Hepatic stellate cell (primary cell): ENCODE measurements around the gene ADGRB2.
A peak's percentile ranks its signal among the peaks of the same experiment; 100 is the strongest.

Experiments
- DNase-seq: peaks from one replicate; pipeline ENCODE4 v3.0.0; 2011; ENCODE audit warnings: low spot score

The ADGRB2 gene

GRCh38 chr1:31762726-31763670, 1.1 kb downstream of the ADGRB2 start:
- peak; percentile 79 for DNase-seq

GRCh38 chr1:31762323-31762722, 1.8 kb downstream of the ADGRB2 start:
- no peak for DNase-seq

DNA sequence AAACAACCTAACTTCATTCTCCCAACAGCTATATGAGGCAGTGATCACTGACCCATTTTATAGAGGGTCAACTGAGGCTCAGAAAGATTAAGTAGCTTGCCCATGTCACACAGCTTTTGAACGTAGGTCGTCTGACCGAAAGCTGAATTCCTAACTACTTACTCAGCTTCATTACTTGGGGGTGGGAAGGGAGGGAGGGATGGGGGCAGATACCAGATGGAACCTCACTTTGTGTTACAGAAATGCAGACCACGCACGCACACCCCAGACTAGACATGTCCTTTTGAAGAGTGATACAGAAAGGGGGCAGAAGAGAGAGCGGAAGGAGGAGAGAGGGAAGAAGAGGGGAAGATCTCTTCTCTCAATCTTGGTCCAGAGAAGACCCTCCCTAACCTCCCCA, 2.3 kb downstream of the ADGRB2 start:
- peak; percentile 60 for DNase-seq

GRCh38 chr1:31760471-31761470, 3.4 kb downstream of the ADGRB2 start:
- peak; percentile 96 for DNase-seq

DNA sequence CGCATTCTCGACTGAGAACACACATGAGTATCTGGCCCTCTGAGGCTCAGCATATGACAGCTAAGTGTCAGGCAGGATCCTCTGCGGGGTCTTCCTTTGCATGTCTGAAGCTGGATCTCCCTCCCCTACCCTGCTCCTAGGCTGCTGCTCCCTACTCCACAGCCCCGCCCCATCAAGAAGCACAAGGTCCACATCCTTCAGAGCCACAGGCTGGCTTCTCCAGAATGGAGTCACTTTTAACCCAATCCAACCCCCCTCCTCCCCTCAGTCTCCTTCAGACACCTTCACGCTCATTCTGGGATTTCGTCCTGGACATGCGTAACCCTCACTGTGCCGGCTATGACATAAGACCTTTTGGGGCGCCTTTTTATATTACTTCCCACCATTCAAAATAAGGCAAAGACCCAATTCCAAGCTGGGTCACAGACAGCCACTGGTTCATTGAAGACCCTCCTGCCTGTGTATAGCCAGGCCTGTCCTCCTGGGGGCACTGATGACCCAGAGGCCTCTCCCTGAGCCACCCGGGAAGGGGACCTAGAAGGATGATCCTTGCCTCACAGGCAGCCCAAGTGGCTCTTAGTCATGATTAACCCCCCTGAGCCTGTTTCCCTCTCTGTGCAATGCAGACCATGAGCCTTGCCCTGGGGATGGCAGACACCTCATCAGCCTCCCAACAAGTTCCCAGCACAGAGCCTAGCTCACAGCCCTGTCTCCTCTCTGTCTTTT, 4.7 kb downstream of the ADGRB2 start:
- DNase-seq, result no peak

DNA sequence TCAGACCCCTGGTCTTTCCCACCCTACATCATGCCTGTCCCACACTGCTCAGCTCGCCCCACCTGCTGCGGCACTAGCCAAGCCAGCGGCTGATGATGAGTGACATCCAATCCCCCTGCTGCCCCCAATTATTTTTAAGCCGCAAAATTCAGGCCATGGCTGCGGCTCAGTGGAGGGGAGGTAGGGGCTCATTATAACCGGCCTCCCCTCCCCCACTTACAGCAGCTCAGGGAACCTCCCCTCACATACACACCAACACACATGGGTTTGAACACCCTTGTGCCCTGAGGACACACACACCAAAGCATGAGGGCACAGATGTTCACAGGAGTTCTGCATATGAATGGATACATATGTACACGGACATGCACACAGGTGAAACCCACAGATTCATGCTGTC, 5.3 kb downstream of the ADGRB2 start:
- DNase-seq, result no peak

- no peak for DNase-seq
These were observed 6.2 kb downstream of the ADGRB2 start for GRCh38 chr1:31757989-31758388.

- DNase-seq, result no peak
These were observed 6.9 kb downstream of the ADGRB2 start for GRCh38 chr1:31757204-31757679.

GRCh38 chr1:31756578-31756977, 7.6 kb downstream of the ADGRB2 start:
- DNase-seq, result no peak

- no peak for DNase-seq
These were observed 8.2 kb downstream of the ADGRB2 start for GRCh38 chr1:31755850-31756492.

GRCh38 chr1:31755197-31755611, 8.9 kb downstream of the ADGRB2 start:
- DNase-seq, result peak; percentile 78

DNA sequence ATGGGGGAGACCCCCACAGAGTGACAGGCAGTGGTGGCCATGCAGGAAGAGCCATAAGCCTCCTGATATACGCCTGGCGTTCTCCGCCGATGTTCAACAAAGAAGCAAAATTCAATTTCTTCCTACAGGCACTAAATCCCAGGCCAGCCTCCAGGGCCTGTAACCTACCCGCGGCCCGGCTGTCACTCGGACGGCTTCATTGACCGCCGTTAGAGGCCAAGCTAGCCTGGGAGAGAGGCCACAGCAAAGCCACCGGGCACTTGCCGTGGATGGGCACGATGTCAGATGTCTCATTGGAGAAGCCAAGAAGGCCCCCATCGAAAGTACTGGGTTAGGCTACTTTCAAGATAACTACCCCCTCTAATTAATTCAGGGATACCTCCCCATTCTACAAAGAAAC, 9.7 kb downstream of the ADGRB2 start:
- no peak for DNase-seq

DNA sequence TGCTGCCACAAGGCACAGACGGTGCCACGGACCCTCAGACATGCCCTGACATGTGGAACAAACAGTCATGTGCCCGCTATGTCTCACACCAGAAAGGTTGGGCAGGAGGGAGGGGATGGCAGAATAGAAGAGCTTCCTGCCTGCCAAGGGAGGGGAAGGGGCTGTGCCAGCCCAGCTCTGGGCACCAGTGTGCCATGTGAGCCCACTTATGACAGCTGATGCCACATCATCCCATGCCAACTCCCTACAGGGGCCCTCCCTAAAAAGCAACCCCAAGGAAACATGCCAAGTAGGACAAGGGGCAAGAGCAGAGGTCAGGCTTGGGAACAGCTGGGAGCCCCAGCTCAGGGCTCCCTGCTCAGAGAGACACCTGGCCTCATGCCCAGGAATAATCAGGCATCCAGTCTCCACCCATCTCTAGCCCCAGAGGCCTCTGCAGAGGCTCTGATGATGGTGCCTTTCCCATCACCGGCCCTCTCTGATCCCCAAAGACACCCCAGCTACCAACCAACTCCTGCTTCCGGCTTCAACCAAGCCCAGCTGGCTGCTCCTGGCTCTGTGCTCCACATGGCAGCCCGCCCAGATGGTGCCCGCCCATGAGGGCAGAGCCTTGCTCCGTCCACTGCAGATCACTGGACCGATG, 10.3 kb downstream of the ADGRB2 start:
- no peak for DNase-seq

DNA sequence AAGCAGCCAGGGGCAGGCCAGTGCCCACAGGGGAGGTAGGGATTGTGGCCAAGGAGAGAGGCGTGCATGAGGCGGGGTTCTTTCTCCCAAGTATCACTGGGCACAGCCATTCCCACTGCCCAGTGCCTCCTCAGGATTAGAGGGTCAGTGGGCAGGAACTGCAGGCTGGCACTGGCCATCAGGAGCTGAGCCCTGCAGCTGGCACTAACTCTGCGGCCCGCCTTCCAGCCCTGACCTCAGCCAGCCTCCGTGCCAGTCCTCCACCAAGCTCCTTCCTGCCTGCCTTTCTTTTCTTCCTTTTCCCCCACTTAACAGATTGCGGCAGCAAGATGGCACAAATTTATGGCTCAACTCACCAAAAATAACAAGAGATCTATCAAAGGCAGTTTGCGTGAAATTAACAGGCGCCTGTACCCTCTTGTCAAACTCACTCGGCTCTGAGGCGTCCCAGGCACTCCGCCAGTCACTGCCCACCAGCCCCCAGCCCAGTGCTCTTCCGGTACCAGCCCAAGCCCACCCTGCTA, 11.1 kb downstream of the ADGRB2 start:
- no peak for DNase-seq

- DNase-seq, result no peak
These were observed 11.9 kb downstream of the ADGRB2 start for GRCh38 chr1:31752258-31752657.

DNA sequence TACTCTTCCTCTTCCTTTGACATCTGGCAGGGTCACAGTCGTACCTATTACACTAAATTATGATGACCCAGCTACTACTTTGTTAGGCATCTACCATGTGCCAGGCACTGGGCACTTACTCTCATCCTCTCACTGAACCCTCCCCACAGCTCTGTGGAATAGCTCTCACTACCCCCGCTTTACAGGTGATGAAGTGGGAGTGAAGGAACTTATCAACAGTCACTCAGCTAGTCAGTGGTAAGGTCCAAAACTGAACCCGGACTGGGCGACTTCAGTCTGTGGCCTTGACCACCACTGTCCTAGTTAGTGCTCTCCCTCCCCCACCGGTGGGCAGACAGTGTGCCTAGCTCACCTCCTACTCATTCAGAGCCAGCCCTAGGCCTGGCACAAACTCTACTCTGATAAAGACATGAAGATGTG, 12.3 kb downstream of the ADGRB2 start:
- DNase-seq, result no peak

DNA sequence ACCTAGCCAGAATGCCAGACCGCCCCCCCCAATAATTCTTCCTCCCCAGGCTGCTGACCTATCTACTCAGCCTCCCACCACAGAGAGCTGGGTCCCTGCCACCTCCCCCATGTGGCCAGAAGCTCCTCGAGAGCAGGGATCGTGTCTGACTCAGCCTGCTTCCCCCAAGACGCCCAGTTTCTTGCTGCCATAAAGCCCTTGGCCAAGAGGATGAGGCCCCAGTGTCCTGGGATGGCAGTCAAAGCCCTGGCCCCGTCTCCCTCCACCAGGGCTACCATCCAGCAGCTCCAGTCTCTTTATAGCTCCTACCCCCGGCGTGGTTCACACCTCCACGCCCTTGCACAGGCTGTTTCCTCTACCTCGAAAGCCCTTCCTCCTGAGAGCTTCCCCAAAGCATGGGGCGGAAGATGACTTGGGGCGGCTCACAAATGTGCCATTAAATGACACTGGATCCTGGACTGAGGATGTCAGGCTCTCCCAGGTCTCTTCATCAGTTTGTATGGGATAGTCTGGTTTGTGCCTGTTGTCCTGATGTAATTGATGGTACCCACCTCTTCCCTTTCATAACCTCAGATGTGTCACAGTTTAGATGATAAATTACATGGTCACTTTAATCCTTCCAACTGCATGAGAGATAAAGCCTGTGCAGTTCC, 13.2 kb downstream of the ADGRB2 start:
- peak; percentile 50 for DNase-seq

DNA sequence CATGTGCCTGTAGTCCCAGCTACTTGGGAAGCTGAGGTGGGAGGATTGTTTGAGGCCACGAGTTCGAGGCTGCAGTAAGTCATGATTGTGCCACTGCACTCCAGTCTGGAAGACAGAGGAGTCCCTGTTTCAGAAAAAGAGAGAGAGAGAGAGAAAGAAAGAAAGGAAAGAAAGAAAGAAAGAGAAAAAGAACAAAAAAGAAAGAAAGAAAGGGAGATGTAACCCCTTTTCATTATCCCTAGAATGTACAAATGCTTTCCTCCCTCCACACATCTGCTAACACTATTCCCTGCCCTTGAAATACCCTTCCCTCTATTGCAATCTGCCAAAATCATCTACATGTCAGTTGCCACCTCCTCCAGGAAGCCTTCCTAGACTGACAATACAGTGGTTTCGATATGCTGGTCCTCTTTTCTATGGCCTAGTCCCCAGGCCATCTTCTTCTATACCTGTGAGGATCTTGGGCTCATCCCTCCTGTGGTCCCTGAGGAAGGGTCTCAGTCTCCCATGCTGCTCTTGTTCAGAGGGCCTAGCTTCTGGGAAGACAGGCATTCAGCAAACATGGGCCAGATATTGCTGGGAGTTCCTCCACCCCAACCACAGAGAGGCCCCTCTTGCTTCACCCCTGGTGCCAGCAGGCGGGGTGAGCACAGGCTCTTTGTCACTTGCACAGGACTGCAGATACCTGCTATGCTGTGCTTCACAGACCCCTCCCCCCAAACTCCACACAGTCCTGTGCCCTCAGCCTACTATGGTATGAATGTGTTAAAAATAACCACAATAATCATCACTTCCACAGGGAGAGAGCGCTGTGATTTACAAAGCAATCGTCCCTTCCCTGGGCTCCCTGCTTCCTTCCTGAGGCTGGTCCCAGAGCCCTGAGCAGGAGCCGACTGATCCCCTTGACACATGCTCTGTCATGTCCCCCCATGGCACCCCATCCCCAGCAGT, 14.1 kb downstream of the ADGRB2 start:
- DNase-seq, result no peak

GRCh38 chr1:31748365-31748764, 15.8 kb downstream of the ADGRB2 start:
- DNase-seq, result no peak
